GM20000 (cell line): ENCODE data around the gene ABCB11.

Experiments used
- DNase-seq: peaks from one replicate; pipeline ENCODE4 v3.0.0; 2012; ENCODE audit warnings: low spot score
- TF ChIP-seq, protein P1 (sequence below): IDR thresholded peaks from 2 replicates; pipeline ENCODE4 v1.5.1; 2012; ENCODE audit warnings: mild to moderate bottlenecking, control low read depth; ENCODE audit errors: extremely low read depth, missing control alignments

ABCB11 gene

DNA sequence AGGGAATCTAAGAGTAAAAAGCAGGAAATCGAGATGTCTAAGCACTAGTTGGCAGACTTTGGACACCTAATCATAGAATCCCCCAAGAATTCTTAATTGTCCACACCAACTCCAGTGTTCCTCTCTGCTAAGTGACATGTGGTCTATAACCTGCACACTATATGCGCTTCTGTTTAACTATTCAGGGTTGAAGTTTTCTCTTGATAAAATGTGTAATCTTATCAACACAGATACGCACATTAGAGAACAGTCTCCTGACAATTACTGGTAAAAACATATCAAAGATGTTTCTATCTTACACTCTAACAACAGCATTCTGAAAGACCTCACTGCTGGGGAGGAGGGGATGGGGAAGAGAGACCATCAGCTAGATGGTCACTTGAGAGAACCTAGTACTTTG, 3.9 kb downstream of the ABCB11 start:
- TF ChIP-seq, protein P1, sequence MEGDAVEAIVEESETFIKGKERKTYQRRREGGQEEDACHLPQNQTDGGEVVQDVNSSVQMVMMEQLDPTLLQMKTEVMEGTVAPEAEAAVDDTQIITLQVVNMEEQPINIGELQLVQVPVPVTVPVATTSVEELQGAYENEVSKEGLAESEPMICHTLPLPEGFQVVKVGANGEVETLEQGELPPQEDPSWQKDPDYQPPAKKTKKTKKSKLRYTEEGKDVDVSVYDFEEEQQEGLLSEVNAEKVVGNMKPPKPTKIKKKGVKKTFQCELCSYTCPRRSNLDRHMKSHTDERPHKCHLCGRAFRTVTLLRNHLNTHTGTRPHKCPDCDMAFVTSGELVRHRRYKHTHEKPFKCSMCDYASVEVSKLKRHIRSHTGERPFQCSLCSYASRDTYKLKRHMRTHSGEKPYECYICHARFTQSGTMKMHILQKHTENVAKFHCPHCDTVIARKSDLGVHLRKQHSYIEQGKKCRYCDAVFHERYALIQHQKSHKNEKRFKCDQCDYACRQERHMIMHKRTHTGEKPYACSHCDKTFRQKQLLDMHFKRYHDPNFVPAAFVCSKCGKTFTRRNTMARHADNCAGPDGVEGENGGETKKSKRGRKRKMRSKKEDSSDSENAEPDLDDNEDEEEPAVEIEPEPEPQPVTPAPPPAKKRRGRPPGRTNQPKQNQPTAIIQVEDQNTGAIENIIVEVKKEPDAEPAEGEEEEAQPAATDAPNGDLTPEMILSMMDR = no peak
- DNase-seq = no peak

DNA sequence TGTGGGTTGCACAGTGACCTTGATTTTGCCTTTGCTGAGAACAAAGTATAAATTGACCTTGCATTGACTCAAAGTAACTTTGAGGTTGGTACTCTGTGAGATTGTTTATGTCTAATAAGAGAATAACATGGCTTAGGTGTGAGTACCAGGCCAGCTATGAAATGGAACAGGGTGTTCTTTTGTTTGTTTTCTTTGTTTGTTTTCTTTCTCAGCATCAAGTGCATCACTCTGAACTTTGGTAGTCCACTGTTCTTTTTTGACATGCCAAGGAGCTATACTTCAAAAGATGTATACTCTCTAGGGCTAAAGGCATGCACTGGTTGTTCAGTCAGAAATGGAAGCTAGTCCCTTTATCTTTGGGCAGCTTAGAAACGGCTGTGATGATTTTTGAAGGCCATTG, 5.1 kb downstream of the ABCB11 start:
- DNase-seq = no peak
- TF ChIP-seq, protein P1 = no peak

DNA sequence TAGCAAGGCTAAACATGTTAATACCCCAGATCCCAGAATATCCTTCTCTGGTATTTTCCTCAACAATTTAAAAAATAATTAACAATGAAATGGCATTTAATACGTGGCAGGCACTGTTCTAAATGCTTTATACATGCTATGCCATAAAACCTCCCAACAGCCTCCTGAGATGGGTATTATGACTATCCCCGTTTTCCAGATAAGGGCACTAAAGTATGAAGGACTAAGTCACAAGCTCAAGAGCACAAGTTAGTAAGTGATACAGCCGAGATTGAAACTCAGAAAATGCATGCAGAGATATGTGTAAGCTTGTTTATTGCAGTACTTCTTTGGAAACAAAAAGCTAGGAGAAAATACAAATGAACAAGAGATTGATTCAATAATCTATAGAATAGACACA, 8.0 kb downstream of the ABCB11 start:
- TF ChIP-seq, protein P1 = no peak
- no peak for DNase-seq

DNA sequence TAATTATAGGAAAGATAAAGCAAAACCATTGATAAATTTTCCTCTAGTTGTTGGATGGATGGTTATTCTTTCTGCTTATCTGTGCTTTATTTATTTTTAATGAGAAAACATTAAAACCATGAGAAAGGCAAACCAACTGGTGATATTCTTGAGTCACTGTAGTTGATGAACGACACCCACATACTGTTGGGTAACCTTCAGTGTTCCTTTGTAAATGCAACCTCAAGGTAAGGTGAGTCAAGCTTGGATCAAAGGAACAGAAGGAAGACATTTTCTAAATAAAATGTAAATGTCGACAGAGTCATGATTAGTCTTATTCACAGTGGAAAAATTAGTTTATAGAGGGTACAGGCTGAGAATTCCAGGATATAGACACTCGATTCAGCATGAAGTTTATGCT, 12.7 kb downstream of the ABCB11 start:
- DNase-seq = no peak
- TF ChIP-seq, protein P1 = no peak

DNA sequence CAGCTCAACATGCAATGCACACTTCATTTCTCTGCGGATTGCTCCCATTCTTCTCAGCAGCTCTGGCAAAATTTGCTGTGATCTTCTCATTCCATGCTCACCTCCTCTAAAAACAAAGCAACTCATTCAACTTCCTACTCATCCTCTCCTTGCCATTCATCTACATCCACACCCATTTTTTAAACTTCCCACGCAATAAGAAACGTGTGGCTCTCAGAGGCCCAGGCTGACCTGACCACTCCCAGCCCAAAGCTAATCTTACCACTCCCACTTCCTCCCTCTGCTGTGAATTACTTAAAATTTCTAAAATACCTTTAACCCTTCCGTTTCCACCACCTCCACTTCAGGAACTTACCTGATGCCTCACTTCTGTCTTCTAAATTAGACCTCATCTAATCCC, 15.2 kb downstream of the ABCB11 start:
- TF ChIP-seq, protein P1 = no peak
- no peak for DNase-seq

DNA sequence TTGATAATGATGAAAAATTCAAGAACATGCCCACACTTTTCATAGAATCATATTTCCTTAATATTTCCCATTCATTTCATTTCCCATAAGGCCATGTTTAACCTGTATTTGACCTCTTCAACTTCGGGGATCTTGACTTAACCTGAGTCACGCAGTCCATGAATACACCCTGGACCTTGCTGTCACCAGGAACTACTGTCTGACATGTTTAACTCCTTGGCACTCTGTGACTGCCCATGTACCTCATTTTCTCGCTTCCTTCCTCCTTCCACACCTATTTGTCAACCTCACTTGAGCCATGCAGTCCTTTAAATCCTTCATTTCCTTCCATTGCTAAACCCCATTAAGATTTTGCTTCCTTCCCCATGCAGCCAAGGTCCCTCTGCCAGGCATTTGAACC, 16.3 kb downstream of the ABCB11 start:
- no peak for DNase-seq
- TF ChIP-seq, protein P1 = no peak

DNA sequence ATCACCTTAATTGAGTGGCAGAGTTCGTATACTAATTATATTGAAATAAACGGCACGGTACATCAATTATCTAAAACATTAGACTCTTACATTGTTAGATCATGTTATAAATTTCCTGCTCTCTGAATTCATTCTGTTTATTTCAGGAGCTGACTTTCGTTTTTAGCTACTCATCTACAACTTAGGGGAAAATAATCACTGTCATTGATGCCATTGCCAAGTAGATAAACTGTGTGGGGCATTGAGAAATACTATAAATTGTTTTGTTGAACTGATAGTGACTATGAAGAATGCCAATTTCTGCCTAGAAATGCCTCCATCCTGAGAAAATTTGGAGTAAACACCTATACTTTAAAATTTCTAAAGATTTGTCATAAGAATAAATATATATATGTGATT, 17.5 kb downstream of the ABCB11 start:
- DNase-seq = no peak
- TF ChIP-seq, protein P1 = no peak
